NCI-H526 (cell line): ENCODE results near the gene NAALADL2.

Source experiments
- DNase-seq, 2 experiments: peaks; one replicate each; lab custom pipeline; 2025; lab: John Stamatoyannopoulos, UW

Gene NAALADL2

GRCh38 chr3:175200391-175201095, 341.4 kb downstream of the NAALADL2 start:
- DNase-seq, result no peak

- DNase-seq, result no peak
These were observed 348.2 kb downstream of the NAALADL2 start for GRCh38 chr3:175207361-175207760.

GRCh38 chr3:175208326-175208725, 349.2 kb downstream of the NAALADL2 start:
- DNase-seq, result no peak

GRCh38 chr3:175211466-175211865, 352.3 kb downstream of the NAALADL2 start:
- no peak for DNase-seq

- DNase-seq, result no peak
These were observed 353.8 kb downstream of the NAALADL2 start for GRCh38 chr3:175212896-175213295.

GRCh38 chr3:175214216-175214615, 355.1 kb downstream of the NAALADL2 start:
- no peak for DNase-seq

- no peak for DNase-seq
These were observed 356.7 kb downstream of the NAALADL2 start for GRCh38 chr3:175215833-175216232.

GRCh38 chr3:175222356-175222755, 363.2 kb downstream of the NAALADL2 start:
- no peak for DNase-seq

- no peak for DNase-seq
These were observed 364.9 kb downstream of the NAALADL2 start for GRCh38 chr3:175224051-175224450.

- DNase-seq, result no peak
These were observed 367.3 kb downstream of the NAALADL2 start for GRCh38 chr3:175226444-175226843.

GRCh38 chr3:175227126-175227525, 368.0 kb downstream of the NAALADL2 start:
- no peak for DNase-seq

GRCh38 chr3:175233957-175234940, 375.1 kb downstream of the NAALADL2 start:
- DNase-seq, result no peak

- DNase-seq, result no peak
These were observed 379.7 kb downstream of the NAALADL2 start for GRCh38 chr3:175238801-175239200.

GRCh38 chr3:175240921-175241320, 381.8 kb downstream of the NAALADL2 start:
- DNase-seq, result no peak

- no peak for DNase-seq
These were observed 383.1 kb downstream of the NAALADL2 start for GRCh38 chr3:175242243-175242642.

GRCh38 chr3:175246234-175246633, 387.1 kb downstream of the NAALADL2 start:
- DNase-seq, result no peak

- DNase-seq, result no peak
These were observed 387.6 kb downstream of the NAALADL2 start for GRCh38 chr3:175246766-175247165.

- no peak for DNase-seq
These were observed 388.5 kb downstream of the NAALADL2 start for GRCh38 chr3:175247629-175248028.

- DNase-seq, result no peak
These were observed 389.7 kb downstream of the NAALADL2 start for GRCh38 chr3:175248832-175249231.

GRCh38 chr3:175255698-175256097, 396.6 kb downstream of the NAALADL2 start:
- no peak for DNase-seq

GRCh38 chr3:175257123-175257522, 398.0 kb downstream of the NAALADL2 start:
- no peak for DNase-seq

GRCh38 chr3:175258763-175259162, 399.6 kb downstream of the NAALADL2 start:
- DNase-seq, result no peak
